Ishikawa (cell line): Measurements from ENCODE around the gene GDPD4.
A peak's percentile ranks its signal among the peaks of the same experiment; 100 is the strongest.

ENCODE experiments used
- CEBPB ChIP-seq: IDR thresholded peaks from 2 replicates; pipeline ENCODE4 v1.6.1; 2012
- CREB1 ChIP-seq: IDR thresholded peaks from 2 replicates; pipeline ENCODE4 v1.6.1; 2012; ENCODE audit warnings: low read depth
- EGR1 ChIP-seq: IDR thresholded peaks from 2 replicates; pipeline ENCODE4 v1.6.1; 2012
- EP300 ChIP-seq: IDR thresholded peaks from 2 replicates; pipeline ENCODE4 v1.6.1; 2012; ENCODE audit warnings: borderline replicate concordance
- FOXM1 ChIP-seq: IDR thresholded peaks from 2 replicates; pipeline ENCODE4 v1.6.1; 2012; ENCODE audit warnings: low read depth, borderline replicate concordance
- NFIC ChIP-seq: IDR thresholded peaks from 2 replicates; pipeline ENCODE4 v1.6.1; 2012
- RAD21 ChIP-seq: IDR thresholded peaks from 2 replicates; pipeline ENCODE4 v1.6.1; 2012; ENCODE audit warnings: low read depth
- REST ChIP-seq: IDR thresholded peaks from 2 replicates; pipeline ENCODE4 v1.6.1; 2012; ENCODE audit warnings: low read depth, mild to moderate bottlenecking
- TAF1 ChIP-seq: IDR thresholded peaks from 2 replicates; pipeline ENCODE4 v1.6.1; 2012; ENCODE audit warnings: low read depth, mild to moderate bottlenecking
- TCF12 ChIP-seq: IDR thresholded peaks from 2 replicates; pipeline ENCODE4 v1.6.1; 2012; ENCODE audit warnings: low read depth
- TEAD4 ChIP-seq: IDR thresholded peaks from 2 replicates; pipeline ENCODE4 v1.6.1; 2012
- YY1 ChIP-seq: IDR thresholded peaks from 2 replicates; pipeline ENCODE4 v1.6.1; 2012; ENCODE audit warnings: low read depth
- ZBTB7A ChIP-seq: IDR thresholded peaks from 2 replicates; pipeline ENCODE4 v1.6.1; 2012; ENCODE audit warnings: low read depth
- TF ChIP-seq, protein P1 (sequence below): IDR thresholded peaks from 2 replicates; pipeline ENCODE4 v1.6.1; 2012
- TF ChIP-seq, protein P2 (sequence below): IDR thresholded peaks from 2 replicates; pipeline ENCODE4 v1.6.1; 2012

Gene GDPD4

GRCh38 chr11:77200351-77201268 lies 100.9 kb downstream of the GDPD4 start:
- no peak for TF ChIP-seq EP300
- no peak for TF ChIP-seq CREB1
- no peak for TF ChIP-seq REST
- no peak for TF ChIP-seq ZBTB7A
- TF ChIP-seq, protein P1, sequence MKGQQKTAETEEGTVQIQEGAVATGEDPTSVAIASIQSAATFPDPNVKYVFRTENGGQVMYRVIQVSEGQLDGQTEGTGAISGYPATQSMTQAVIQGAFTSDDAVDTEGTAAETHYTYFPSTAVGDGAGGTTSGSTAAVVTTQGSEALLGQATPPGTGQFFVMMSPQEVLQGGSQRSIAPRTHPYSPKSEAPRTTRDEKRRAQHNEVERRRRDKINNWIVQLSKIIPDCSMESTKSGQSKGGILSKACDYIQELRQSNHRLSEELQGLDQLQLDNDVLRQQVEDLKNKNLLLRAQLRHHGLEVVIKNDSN = no peak
- TF ChIP-seq, protein P2, sequence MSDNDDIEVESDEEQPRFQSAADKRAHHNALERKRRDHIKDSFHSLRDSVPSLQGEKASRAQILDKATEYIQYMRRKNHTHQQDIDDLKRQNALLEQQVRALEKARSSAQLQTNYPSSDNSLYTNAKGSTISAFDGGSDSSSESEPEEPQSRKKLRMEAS = no peak
- TF ChIP-seq TAF1 = no peak
- no peak for TF ChIP-seq CEBPB
- no peak for TF ChIP-seq RAD21
- no peak for TF ChIP-seq TEAD4
- no peak for TF ChIP-seq NFIC
- no peak for TF ChIP-seq YY1
- no peak for TF ChIP-seq FOXM1
- TF ChIP-seq TCF12 = no peak
- TF ChIP-seq EGR1 = no peak

GRCh38 chr11:77199137-77199745 lies 102.2 kb downstream of the GDPD4 start:
- TF ChIP-seq TEAD4 = no peak

DNA sequence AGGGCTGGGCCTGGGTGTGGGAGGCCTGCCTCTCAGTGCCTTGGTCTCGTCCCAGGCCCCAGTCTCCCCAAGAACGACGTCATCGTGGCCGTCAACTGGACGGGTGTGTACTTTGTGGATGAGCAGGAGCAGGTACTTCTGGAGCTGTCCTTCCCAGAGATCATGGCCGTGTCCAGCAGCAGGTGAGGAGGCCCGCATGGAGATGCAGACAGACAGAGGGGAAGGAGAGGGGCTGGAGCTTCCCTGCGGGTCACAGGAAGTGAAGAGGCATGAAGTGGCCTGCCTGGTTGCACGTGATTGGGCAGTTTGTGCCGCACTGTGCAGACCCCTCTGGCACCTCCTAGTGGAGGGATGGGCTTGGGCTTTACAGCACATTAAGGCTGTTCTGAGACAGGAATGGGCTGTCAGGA lies 103.0 kb downstream of the GDPD4 start:
- TF ChIP-seq RAD21 (peak; percentile 29; the same call in 1 of the 2 replicates), TAF1 (no peak)

- no peak for TF ChIP-seq EGR1
- no peak for TF ChIP-seq RAD21
- TF ChIP-seq, protein P2 = no peak
- TF ChIP-seq FOXM1 = no peak
- TF ChIP-seq ZBTB7A = no peak
- TF ChIP-seq CREB1 = no peak
- no peak for TF ChIP-seq TAF1
- no peak for TF ChIP-seq TCF12
- TF ChIP-seq CEBPB = no peak
- TF ChIP-seq NFIC = no peak
- TF ChIP-seq REST = no peak
- TF ChIP-seq EP300 = no peak
- TF ChIP-seq, protein P1 = no peak
- TF ChIP-seq TEAD4 = no peak
- no peak for TF ChIP-seq YY1
Measured at GRCh38 chr11:77197626-77198320, 103.7 kb downstream of the GDPD4 start.

DNA sequence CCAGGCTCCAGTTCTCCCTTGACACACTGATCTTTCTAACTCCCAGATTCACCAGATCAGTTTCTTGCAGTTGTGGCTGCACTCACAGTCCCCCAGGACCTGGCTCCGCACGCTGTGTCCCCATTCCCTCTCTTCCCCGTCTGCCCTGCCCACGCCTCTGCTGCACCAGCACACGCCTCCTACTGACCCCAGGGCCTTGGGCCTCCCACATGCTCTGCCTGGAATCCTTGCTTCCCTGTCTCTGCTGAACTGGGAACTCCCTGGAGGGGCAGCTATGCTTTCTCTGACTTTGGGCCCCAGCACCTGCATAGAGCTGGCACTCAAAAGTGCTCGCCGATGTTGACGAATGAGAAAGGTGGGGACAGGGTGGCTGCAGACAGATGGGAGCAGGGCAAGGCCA lies 104.5 kb downstream of the GDPD4 start:
- no peak for TF ChIP-seq TAF1
- TF ChIP-seq REST = no peak
- no peak for TF ChIP-seq FOXM1
- TF ChIP-seq, protein P2 = no peak
- TF ChIP-seq NFIC = no peak
